ENCODE data around the gene MAP1LC3B2.

DNA sequence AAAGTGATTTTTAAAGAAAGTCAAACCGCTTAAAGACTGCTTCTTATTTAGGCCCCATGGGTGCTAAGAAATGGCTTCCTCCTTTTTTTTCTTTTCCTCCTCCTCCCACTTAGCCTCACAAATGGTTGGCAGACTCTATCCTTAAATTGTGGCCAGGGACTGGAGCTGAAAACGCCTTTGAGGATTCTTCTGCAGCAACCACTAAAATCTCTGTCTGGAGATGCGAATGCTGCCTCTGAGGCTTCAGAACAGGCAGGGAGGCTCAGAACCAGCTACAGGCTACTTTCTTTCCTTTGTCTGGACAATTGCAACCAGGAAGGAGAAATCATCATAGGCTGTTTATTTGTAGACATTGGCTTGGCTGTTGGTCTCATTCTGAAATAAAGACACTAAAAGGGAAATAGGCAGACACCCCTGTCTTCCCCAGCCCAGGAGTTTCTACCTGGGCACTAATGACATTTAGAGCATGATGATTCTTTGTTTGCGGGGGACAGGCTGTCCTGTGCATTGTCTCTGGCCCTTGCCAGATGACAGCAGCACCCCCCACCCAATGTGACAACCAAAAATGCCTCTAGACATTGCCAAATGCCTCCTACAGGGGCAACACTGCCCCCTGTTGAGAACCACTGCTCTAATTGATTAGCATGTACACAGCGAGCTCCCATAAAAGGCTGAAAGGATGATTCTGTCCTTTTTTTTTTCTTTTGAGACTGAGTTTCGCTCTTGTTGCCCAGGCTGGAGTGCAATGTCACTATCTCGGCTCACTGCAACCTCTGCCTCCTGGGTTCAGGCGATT is 50.3 kb downstream of the MAP1LC3B2 start:
- TF ChIP-seq, protein P1, sequence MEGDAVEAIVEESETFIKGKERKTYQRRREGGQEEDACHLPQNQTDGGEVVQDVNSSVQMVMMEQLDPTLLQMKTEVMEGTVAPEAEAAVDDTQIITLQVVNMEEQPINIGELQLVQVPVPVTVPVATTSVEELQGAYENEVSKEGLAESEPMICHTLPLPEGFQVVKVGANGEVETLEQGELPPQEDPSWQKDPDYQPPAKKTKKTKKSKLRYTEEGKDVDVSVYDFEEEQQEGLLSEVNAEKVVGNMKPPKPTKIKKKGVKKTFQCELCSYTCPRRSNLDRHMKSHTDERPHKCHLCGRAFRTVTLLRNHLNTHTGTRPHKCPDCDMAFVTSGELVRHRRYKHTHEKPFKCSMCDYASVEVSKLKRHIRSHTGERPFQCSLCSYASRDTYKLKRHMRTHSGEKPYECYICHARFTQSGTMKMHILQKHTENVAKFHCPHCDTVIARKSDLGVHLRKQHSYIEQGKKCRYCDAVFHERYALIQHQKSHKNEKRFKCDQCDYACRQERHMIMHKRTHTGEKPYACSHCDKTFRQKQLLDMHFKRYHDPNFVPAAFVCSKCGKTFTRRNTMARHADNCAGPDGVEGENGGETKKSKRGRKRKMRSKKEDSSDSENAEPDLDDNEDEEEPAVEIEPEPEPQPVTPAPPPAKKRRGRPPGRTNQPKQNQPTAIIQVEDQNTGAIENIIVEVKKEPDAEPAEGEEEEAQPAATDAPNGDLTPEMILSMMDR (IDR thresholded peaks at IDR 0.05) = peak in 3 of 4 donors; percentile 19 to 33 (median 25)
- no peak for TF ChIP-seq POLR2A (IDR thresholded peaks at IDR 0.05)
